Endothelial cell of umbilical vein (primary cell): ENCODE measurements around the gene APEX1. TPM values are rescaled to one million over a fixed set of nuclear protein-coding genes. Genes with fewer than 3 reads are reported as not detected.

Experiments
- BruUV-seq: library from RNA; stranded (reverse); fragments of 400-500 nt; replicated peaks from 2 replicates; lab custom pipeline; 2021; lab: Mats Ljungman, UMichigan
- CTCF ChIA-PET: fragments of 300-600, 350-600 bp; sonication (Branson Sonifier 250); formaldehyde crosslinking; loops from one replicate; lab custom pipeline; 2021; ENCODE audit warnings: antibody characterized with exemption, inconsistent platforms; lab: Charles Lee
- POLR2A ChIA-PET: fragments of 300-600, 350-600 bp; sonication (Branson Sonifier 250); formaldehyde crosslinking; loops from one replicate; lab custom pipeline; 2021; ENCODE audit warnings: antibody characterized with exemption, inconsistent platforms; lab: Charles Lee
- DNase-seq: peaks from one replicate; pipeline ENCODE4 v3.0.0-alpha.2; 2011; ENCODE audit warnings: low read depth, low spot score
- FAIRE-seq: peaks from 2 replicates; lab custom pipeline; 2011; peaks lifted over from hg19 to GRCh38; lab: Jason Lieb, UNC
- H2AFZ ChIP-seq: 2 replicates; pipeline ENCODE4 v1.6.0; 2012; ENCODE audit warnings: low read depth, low read length, control low read depth, inconsistent platforms
- H3K27ac ChIP-seq: 2 replicates; pipeline ENCODE4 v1.5.1; 2011; ENCODE audit warnings: low read depth, mild to moderate bottlenecking, control low read depth, low read length, moderate library complexity; ENCODE audit not compliant: insufficient read depth
- H3K27me3 ChIP-seq, 2 experiments: 2 replicates each; pipeline versions ENCODE4 v1.6.0 to v1.6.1; 2011; ENCODE audit warnings: low read length in 2 of 2, mixed read lengths in 1 of 2; ENCODE audit not compliant: control insufficient read depth in 2 of 2, insufficient read depth in 2 of 2
- H3K36me3 ChIP-seq, 2 experiments: 2 replicates in 1 of 2; 3 replicates in 1 of 2; pipeline ENCODE4 v1.5.1; 2011; ENCODE audit warnings: low read length in 2 of 2, mild to moderate bottlenecking in 1 of 2, moderate library complexity in 1 of 2; ENCODE audit not compliant: control insufficient read depth in 2 of 2, insufficient read depth in 2 of 2; ENCODE audit errors: extremely low read depth in 1 of 2
- H3K4me1 ChIP-seq: 3 replicates; pipeline ENCODE4 v1.5.1; 2011; ENCODE audit warnings: mild to moderate bottlenecking, low read length; ENCODE audit not compliant: control insufficient read depth, insufficient read depth; ENCODE audit errors: extremely low read depth
- H3K4me2 ChIP-seq: 2 replicates; pipeline ENCODE4 v1.6.1; 2011; ENCODE audit warnings: low read length, control low read depth, mixed read lengths; ENCODE audit not compliant: insufficient read depth
- H3K4me3 ChIP-seq, 3 experiments: fragments of 200-600 bp in 1 of 3; sonication (generic), shearing (Covaris generic) in 1 of 3; replicated peaks in 1 of 3; 2 replicates each; pipeline ENCODE4 v1.5.1; 2011 to 2016; ENCODE audit warnings: control low read depth in 3 of 3, low read length in 3 of 3, mild to moderate bottlenecking in 2 of 3, inconsistent platforms in 1 of 3, low read depth in 1 of 3, moderate library complexity in 1 of 3; ENCODE audit not compliant: insufficient read depth in 1 of 3
- H3K79me2 ChIP-seq: 2 replicates; pipeline ENCODE4 v1.6.0; 2012; ENCODE audit warnings: low read length, inconsistent platforms; ENCODE audit not compliant: control insufficient read depth, insufficient read depth
- H3K9ac ChIP-seq: replicated peaks from 2 replicates; pipeline ENCODE3; 2011; ENCODE audit warnings: low read length, control low read depth; ENCODE audit not compliant: insufficient read depth; ENCODE audit errors: extremely low read depth
- H3K9me1 ChIP-seq: replicated peaks from 3 replicates; pipeline ENCODE4 v1.6.0; 2011; ENCODE audit warnings: mild to moderate bottlenecking, low read length; ENCODE audit not compliant: control insufficient read depth, insufficient read depth; ENCODE audit errors: extremely low read depth
- H3K9me3 ChIP-seq: replicated peaks from 2 replicates; pipeline ENCODE4 v1.5.1; 2012; ENCODE audit warnings: low read length, inconsistent platforms; ENCODE audit not compliant: control insufficient read depth, insufficient read depth
- H4K20me1 ChIP-seq: replicated peaks from 2 replicates; pipeline ENCODE3; 2011; ENCODE audit warnings: mild to moderate bottlenecking, low read length; ENCODE audit not compliant: control insufficient read depth, insufficient read depth; ENCODE audit errors: extremely low read depth
- CTCF ChIP-seq, 2 donors: IDR thresholded peaks; 1 replicate in 1 of 2; 2 replicates in 1 of 2; pipeline ENCODE4 v1.5.1; 2011; ENCODE audit warnings: low read length in 2 of 2, mild to moderate bottlenecking in 2 of 2, moderate library complexity in 2 of 2, control low read depth in 1 of 2, inconsistent platforms in 1 of 2, low read depth in 1 of 2; ENCODE audit not compliant: insufficient read depth in 1 of 2; ENCODE audit errors: extremely low read depth in 1 of 2
- EZH2 ChIP-seq: IDR thresholded peaks from 2 replicates; pipeline ENCODE4 v1.6.1; 2012; ENCODE audit warnings: borderline replicate concordance, low read depth, mild to moderate bottlenecking, moderate library complexity, low read length, inconsistent platforms; ENCODE audit not compliant: severe bottlenecking
- FOS ChIP-seq: IDR thresholded peaks from 2 replicates; pipeline ENCODE4 v1.6.1; 2011; ENCODE audit warnings: mild to moderate bottlenecking, low read length, moderate library complexity, borderline replicate concordance; ENCODE audit not compliant: insufficient read depth
- GATA2 ChIP-seq: IDR thresholded peaks from 2 replicates; pipeline ENCODE4 v1.7.0; 2011; ENCODE audit warnings: low read depth, mild to moderate bottlenecking, moderate library complexity, mixed read lengths, low read length; ENCODE audit not compliant: insufficient read length, insufficient read depth
- JUN ChIP-seq: IDR thresholded peaks from 2 replicates; pipeline ENCODE4 v1.6.1; 2011; ENCODE audit warnings: borderline replicate concordance, low read depth; ENCODE audit not compliant: insufficient read length, insufficient read depth
- MAX ChIP-seq: IDR thresholded peaks from 2 replicates; pipeline ENCODE4 v1.6.1; 2011; ENCODE audit not compliant: insufficient read depth, insufficient read length
- MYC ChIP-seq: IDR thresholded peaks from one replicate; pipeline ENCODE4 v1.6.1; 2011; ENCODE audit warnings: mild to moderate bottlenecking, low read depth, low read length
- POLR2A ChIP-seq: IDR thresholded peaks from 2 replicates; pipeline ENCODE4 v1.6.1; 2012; ENCODE audit warnings: low read depth, mild to moderate bottlenecking, control low read depth, low read length
- POLR2AphosphoS5 ChIP-seq: IDR thresholded peaks from 2 replicates; pipeline ENCODE4 v1.6.1; 2012; ENCODE audit warnings: low read depth, mild to moderate bottlenecking, control low read depth, low read length, moderate library complexity; ENCODE audit not compliant: insufficient read depth
- dilution Hi-C: fragments of 300-500 bp; cut with MboI; formaldehyde crosslinking; loops from one replicate; pipeline ENCODE4 v1.15.0; 2019; ENCODE audit warnings: low sequenced_read_pairs; ENCODE audit not compliant: extremely low pct_ligation_motif_present
- intact Hi-C: fragments of 100-400 bp; cut with micrococcal nuclease; formaldehyde crosslinking; loops from one replicate; pipeline ENCODE4 v1.10.0; 2022
- polyA plus RNA-seq, 4 experiments: library from polyadenylated mRNA; depleted of rRNA in 3 of 4; stranded (reverse) in 3 of 4; unstranded in 1 of 4; fragments of >200 nt; gene quantifications; 2 replicates each; pipeline versions ENCODE4 v1.2.1 to v1.2.3, GENCODE V29; 2011 to 2012; ENCODE audit warnings: missing spikeins in 1 of 4
- total RNA-seq: library from RNA; stranded (reverse); gene quantifications from 2 replicates; pipeline ENCODE4 v1.2.3, GENCODE V29; 2021

The APEX1 gene
- total and polyA plus RNA-seq, 2 donors (not counting 3 experiments of a cell fraction or from before 2014, with no cell fraction given) = 231 to 304 TPM

- H3K79me2 ChIP-seq = peaks cover 35% of the 10 kb centered on the region
- peak overlapping the region in 1 of 3 experiments; percentile 12 for H3K4me3 ChIP-seq
- H4K20me1 ChIP-seq = no peaks in the 10 kb centered on the region
- H3K36me3 ChIP-seq = peaks cover 27 to 34% of the 10 kb centered on the region in 2 experiments
- intact Hi-C loops (loop anchor here (1.0 to 2.0 kb wide), 6 partner anchors 7 to 130 kb away; partner anchors contain the start of gene PNP), dilution Hi-C loops (loop anchor here (10.0 kb wide), 1 partner anchor 122 kb away; no protein-coding TSS in a partner anchor)
- peak overlapping the region; percentile 19 for H3K9ac ChIP-seq
- H3K4me2 ChIP-seq = peak overlapping the region; percentile 74
- H3K9me3 ChIP-seq = no peaks in the 10 kb centered on the region
- TF ChIP-seq MAX (no peak), POLR2AphosphoS5 (no peak), GATA2 (no peak), JUN (no peak), CTCF (IDR thresholded peaks at IDR 0.05; ENCODE audit: extremely low read depth in 1 of 2, insufficient read depth in 1 of 2, low read depth in 1 of 2, low read length in 2 of 2) (no peak), POLR2A (no peak), MYC (no peak), FOS (no peak), EZH2 (no peak)
- no peak overlapping the region for H2AFZ ChIP-seq
- peak overlapping the region; percentile 77 for H3K27ac ChIP-seq
- ChIA-PET CTCF (interaction anchor here (1.3 to 3.2 kb wide), 4 partner anchors 15 to 128 kb away, joined by 3 to 13 read pairs (median 6); partner anchors contain the start of genes APEX1, OSGEP and PIP4P1), POLR2A (interaction anchor here (0.7 to 1.3 kb wide), 2 partner anchors 21 to 64 kb away, joined by 3 to 4 read pairs; partner anchors contain the start of gene APEX1)
- TSS peak; percentile 78 for BruUV-seq
- no peak for FAIRE-seq
- no peaks in the 10 kb centered on the region for H3K27me3 ChIP-seq
- peaks cover 32% of the 10 kb centered on the region for H3K4me1 ChIP-seq
- no peak for DNase-seq
- no peaks in the 10 kb centered on the region for H3K9me1 ChIP-seq
Measured at GRCh38 chr14:20476776-20477175, 21.8 kb downstream of the APEX1 start.
